SK-N-SH treated with all-trans-retinoic acid at 6 μM for 48 hours (cell line): ENCODE data around the gene SPCS2.

Source experiments
- ATAC-seq: fragments of 200-7000 bp; cut with Tn5 transposase; 3 replicates; pipeline ENCODE4 v1.9.1; 2020; ENCODE audit warnings: mild to moderate bottlenecking, moderate library complexity
- ARNTL ChIP-seq: fragments of 450-650 bp; formaldehyde crosslinking; IDR thresholded peaks from 2 replicates; pipeline ENCODE4 v1.5.0; 2020; ENCODE audit warnings: low read depth, mild to moderate bottlenecking, moderate library complexity, borderline replicate concordance
- BACH2 ChIP-seq: fragments of 250-450 bp; sonication (Bioruptor Pico); IDR thresholded peaks from 2 replicates; pipeline ENCODE4 v1.9.0; 2021; ENCODE audit warnings: mild to moderate bottlenecking, borderline replicate concordance
- CSDC2 ChIP-seq: fragments of 250-450 bp; sonication (Bioruptor Pico); IDR thresholded peaks from 2 replicates; pipeline ENCODE4 v1.5.0; 2020; ENCODE audit warnings: mild to moderate bottlenecking, moderate library complexity
- ESRRG ChIP-seq: fragments of 250-450 bp; sonication (Bioruptor Pico); IDR thresholded peaks from 2 replicates; pipeline ENCODE4 v1.6.1; 2021; ENCODE audit warnings: mild to moderate bottlenecking
- GLIS3 ChIP-seq: fragments of 250-450 bp; sonication (Bioruptor Pico); IDR thresholded peaks from 2 replicates; pipeline ENCODE4 v1.5.0; 2020; ENCODE audit warnings: mild to moderate bottlenecking, moderate library complexity
- ISL1 ChIP-seq: fragments of 250-450 bp; sonication (Bioruptor Pico); IDR thresholded peaks from 2 replicates; pipeline ENCODE4 v2.1.2; 2022; ENCODE audit warnings: mild to moderate bottlenecking, moderate library complexity
- OSR1 ChIP-seq: fragments of 250-450 bp; sonication (Bioruptor Pico); IDR thresholded peaks from 2 replicates; pipeline ENCODE4 v1.8.0; 2022; ENCODE audit warnings: moderate library complexity, mild to moderate bottlenecking, inconsistent platforms
- PPARA ChIP-seq: fragments of 250-450 bp; sonication (Bioruptor Pico); IDR thresholded peaks from 2 replicates; pipeline ENCODE4 v1.5.0; 2020; ENCODE audit warnings: mild to moderate bottlenecking, borderline replicate concordance
- RARB ChIP-seq: fragments of 250-450 bp; sonication (Bioruptor Pico); IDR thresholded peaks from 2 replicates; pipeline ENCODE4 v1.8.0; 2021; ENCODE audit warnings: mild to moderate bottlenecking, moderate library complexity
- SNAI2 ChIP-seq: fragments of 250-450 bp; sonication (Bioruptor Pico); IDR thresholded peaks from 2 replicates; pipeline ENCODE4 v1.5.0; 2020; ENCODE audit warnings: mild to moderate bottlenecking, moderate library complexity
- TCF4 ChIP-seq: fragments of 250-450 bp; sonication (Bioruptor Pico); IDR thresholded peaks from 2 replicates; pipeline ENCODE4 v1.8.0; 2021; ENCODE audit warnings: mild to moderate bottlenecking, moderate library complexity, borderline replicate concordance
- TOX ChIP-seq: fragments of 250-450 bp; sonication (Bioruptor Pico); IDR thresholded peaks from 2 replicates; pipeline ENCODE4 v1.8.0; 2021; ENCODE audit warnings: mild to moderate bottlenecking, moderate library complexity, borderline replicate concordance
- ZC3H10 ChIP-seq: fragments of 250-450 bp; sonication (Bioruptor Pico); IDR thresholded peaks from 2 replicates; pipeline ENCODE4 v1.5.1; 2021; ENCODE audit warnings: mild to moderate bottlenecking, moderate library complexity
- ZFP3 ChIP-seq: fragments of 250-450 bp; sonication (Bioruptor Pico); IDR thresholded peaks from 2 replicates; pipeline ENCODE4 v1.5.0; 2020; ENCODE audit warnings: mild to moderate bottlenecking, moderate library complexity
- ZFP30 ChIP-seq: fragments of 450-650 bp; formaldehyde crosslinking; IDR thresholded peaks from 2 replicates; pipeline ENCODE4 v1.5.0; 2022; ENCODE audit warnings: mild to moderate bottlenecking, moderate library complexity
- ZNF565 ChIP-seq: fragments of 450-650 bp; formaldehyde crosslinking; conservative IDR thresholded peaks from 2 replicates; pipeline ENCODE4 v1.5.0; 2020; ENCODE audit warnings: low read depth, mild to moderate bottlenecking, moderate library complexity
- ZNF70 ChIP-seq: fragments of 450-650 bp; formaldehyde crosslinking; IDR thresholded peaks from 2 replicates; pipeline ENCODE4 v1.5.0; 2020; ENCODE audit warnings: mild to moderate bottlenecking, moderate library complexity
- ZNF8 ChIP-seq: fragments of 450-650 bp; formaldehyde crosslinking; IDR thresholded peaks from 2 replicates; pipeline ENCODE4 v1.5.0; 2020; ENCODE audit warnings: mild to moderate bottlenecking, moderate library complexity
- TF ChIP-seq, protein P1 (sequence below): fragments of 250-450 bp; sonication (Bioruptor Pico); IDR thresholded peaks from 2 replicates; pipeline ENCODE4 v1.8.0; 2021; ENCODE audit warnings: low read depth, mild to moderate bottlenecking, moderate library complexity, borderline replicate concordance
- TF ChIP-seq, protein P2 (sequence below): fragments of 250-450 bp; sonication (Bioruptor Pico); IDR thresholded peaks from 2 replicates; pipeline ENCODE4 v1.8.0; 2020; ENCODE audit warnings: mild to moderate bottlenecking, moderate library complexity, borderline replicate concordance
- TF ChIP-seq, protein P3 (sequence below): fragments of 250-450 bp; sonication (Bioruptor Pico); IDR thresholded peaks from 2 replicates; pipeline ENCODE4 v1.5.1; 2021; ENCODE audit warnings: mild to moderate bottlenecking, moderate library complexity
- TF ChIP-seq, protein P4 (sequence below): fragments of 250-450 bp; sonication (Bioruptor Pico); IDR thresholded peaks from 2 replicates; pipeline ENCODE4 v1.5.1; 2020; ENCODE audit warnings: low read depth, mild to moderate bottlenecking, moderate library complexity
- TF ChIP-seq, protein P5 (sequence below): fragments of 250-450 bp; sonication (Bioruptor Pico); IDR thresholded peaks from 2 replicates; pipeline ENCODE4 v1.5.0; 2020; ENCODE audit warnings: mild to moderate bottlenecking, moderate library complexity

The SPCS2 gene

DNA sequence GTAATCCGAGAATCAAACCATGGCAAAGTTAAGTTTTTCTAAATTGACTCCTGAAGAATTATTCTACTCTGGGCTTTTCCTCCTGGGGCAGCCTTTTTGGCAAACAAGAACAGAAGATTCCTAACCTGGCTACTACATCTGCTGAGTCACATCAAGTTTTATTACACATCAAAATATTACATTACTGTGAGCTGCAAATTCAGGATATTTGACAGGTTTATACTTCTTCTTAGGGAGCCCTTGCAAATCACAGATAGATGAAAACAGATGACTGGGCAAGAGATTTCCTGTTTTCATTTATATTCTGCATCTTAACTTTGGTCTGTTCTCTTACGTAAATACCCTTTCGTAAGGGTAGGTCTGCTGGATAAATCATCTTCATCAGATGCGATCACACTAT lies 23.8 kb upstream of the SPCS2 start:
- ATAC-seq, result peak; percentile 30
- no peak for TF ChIP-seq TOX (CRISPR knock-in tag)
- TF ChIP-seq TCF4 (CRISPR knock-in tag), result no peak
- TF ChIP-seq ZNF565 (CRISPR knock-in tag), result no peak
- no peak for TF ChIP-seq ZC3H10 (CRISPR knock-in tag)
- TF ChIP-seq ZFP30, result no peak
- TF ChIP-seq ZNF70 (CRISPR knock-in tag), result no peak
- TF ChIP-seq CSDC2, result no peak
- TF ChIP-seq, protein P1, sequence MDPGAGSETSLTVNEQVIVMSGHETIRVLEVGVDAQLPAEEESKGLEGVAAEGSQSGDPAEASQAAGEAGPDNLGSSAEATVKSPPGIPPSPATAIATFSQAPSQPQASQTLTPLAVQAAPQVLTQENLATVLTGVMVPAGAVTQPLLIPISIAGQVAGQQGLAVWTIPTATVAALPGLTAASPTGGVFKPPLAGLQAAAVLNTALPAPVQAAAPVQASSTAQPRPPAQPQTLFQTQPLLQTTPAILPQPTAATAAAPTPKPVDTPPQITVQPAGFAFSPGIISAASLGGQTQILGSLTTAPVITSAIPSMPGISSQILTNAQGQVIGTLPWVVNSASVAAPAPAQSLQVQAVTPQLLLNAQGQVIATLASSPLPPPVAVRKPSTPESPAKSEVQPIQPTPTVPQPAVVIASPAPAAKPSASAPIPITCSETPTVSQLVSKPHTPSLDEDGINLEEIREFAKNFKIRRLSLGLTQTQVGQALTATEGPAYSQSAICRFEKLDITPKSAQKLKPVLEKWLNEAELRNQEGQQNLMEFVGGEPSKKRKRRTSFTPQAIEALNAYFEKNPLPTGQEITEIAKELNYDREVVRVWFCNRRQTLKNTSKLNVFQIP (CRISPR knock-in tag), result no peak
- no peak for TF ChIP-seq ZNF8
- TF ChIP-seq RARB (CRISPR knock-in tag), result no peak
- TF ChIP-seq SNAI2 (CRISPR knock-in tag), result no peak
- TF ChIP-seq ARNTL, result no peak
- no peak for TF ChIP-seq BACH2 (CRISPR knock-in tag)
- TF ChIP-seq PPARA, result no peak
- TF ChIP-seq, all 23 proteins: peak for 0

DNA sequence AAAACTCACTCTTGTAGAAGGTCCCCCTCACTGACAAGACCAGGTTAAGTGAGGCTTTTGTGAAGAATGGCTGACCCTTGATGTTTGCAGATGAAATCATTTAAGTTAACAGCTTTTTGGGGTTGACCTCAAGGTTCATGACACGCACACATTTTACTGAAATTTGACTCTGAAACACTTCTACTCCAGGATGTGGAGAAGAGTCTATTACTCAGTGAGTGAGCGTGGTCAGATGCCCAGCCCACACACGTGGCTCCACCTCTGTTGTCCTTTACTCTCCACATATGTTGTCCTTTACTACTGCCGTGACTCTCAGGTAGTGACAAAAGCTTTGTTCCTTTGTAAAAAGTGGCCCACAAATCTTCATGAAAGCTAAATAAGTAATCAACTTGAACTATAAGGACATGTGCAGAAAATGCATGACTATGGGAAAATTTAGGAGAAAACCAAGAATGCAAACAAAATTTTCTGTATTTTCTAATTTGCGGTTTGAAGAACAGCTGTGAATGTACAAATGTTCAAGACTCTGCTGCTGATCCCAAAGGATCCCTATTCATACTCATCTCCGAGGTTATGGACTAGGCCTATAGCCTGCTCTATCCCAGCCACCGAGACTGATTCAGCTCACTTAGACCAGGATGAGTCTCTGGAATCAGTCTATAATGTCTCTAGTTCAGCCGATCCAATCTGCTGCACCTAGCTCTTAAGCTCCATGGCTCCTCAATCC lies 22.6 kb upstream of the SPCS2 start:
- no peak for ATAC-seq
- TF ChIP-seq RARB (CRISPR knock-in tag) (no peak), ESRRG (CRISPR knock-in tag) (no peak), SNAI2 (CRISPR knock-in tag) (no peak), ZNF8 (no peak), ISL1 (no peak), ZFP30 (no peak), CSDC2 (no peak), TCF4 (CRISPR knock-in tag) (no peak), ARNTL (no peak), ZNF565 (CRISPR knock-in tag) (no peak), ZNF70 (CRISPR knock-in tag) (no peak), ZFP3 (CRISPR knock-in tag) (no peak)
- TF ChIP-seq, protein P1 (CRISPR knock-in tag), result no peak
- TF ChIP-seq, protein P2, sequence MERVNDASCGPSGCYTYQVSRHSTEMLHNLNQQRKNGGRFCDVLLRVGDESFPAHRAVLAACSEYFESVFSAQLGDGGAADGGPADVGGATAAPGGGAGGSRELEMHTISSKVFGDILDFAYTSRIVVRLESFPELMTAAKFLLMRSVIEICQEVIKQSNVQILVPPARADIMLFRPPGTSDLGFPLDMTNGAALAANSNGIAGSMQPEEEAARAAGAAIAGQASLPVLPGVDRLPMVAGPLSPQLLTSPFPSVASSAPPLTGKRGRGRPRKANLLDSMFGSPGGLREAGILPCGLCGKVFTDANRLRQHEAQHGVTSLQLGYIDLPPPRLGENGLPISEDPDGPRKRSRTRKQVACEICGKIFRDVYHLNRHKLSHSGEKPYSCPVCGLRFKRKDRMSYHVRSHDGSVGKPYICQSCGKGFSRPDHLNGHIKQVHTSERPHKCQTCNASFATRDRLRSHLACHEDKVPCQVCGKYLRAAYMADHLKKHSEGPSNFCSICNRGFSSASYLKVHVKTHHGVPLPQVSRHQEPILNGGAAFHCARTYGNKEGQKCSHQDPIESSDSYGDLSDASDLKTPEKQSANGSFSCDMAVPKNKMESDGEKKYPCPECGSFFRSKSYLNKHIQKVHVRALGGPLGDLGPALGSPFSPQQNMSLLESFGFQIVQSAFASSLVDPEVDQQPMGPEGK (CRISPR knock-in tag), result no peak
- TF ChIP-seq, protein P3, sequence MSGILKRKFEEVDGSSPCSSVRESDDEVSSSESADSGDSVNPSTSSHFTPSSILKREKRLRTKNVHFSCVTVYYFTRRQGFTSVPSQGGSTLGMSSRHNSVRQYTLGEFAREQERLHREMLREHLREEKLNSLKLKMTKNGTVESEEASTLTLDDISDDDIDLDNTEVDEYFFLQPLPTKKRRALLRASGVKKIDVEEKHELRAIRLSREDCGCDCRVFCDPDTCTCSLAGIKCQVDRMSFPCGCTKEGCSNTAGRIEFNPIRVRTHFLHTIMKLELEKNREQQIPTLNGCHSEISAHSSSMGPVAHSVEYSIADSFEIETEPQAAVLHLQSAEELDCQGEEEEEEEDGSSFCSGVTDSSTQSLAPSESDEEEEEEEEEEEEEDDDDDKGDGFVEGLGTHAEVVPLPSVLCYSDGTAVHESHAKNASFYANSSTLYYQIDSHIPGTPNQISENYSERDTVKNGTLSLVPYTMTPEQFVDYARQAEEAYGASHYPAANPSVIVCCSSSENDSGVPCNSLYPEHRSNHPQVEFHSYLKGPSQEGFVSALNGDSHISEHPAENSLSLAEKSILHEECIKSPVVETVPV (CRISPR knock-in tag), result no peak
- TF ChIP-seq, protein P4, sequence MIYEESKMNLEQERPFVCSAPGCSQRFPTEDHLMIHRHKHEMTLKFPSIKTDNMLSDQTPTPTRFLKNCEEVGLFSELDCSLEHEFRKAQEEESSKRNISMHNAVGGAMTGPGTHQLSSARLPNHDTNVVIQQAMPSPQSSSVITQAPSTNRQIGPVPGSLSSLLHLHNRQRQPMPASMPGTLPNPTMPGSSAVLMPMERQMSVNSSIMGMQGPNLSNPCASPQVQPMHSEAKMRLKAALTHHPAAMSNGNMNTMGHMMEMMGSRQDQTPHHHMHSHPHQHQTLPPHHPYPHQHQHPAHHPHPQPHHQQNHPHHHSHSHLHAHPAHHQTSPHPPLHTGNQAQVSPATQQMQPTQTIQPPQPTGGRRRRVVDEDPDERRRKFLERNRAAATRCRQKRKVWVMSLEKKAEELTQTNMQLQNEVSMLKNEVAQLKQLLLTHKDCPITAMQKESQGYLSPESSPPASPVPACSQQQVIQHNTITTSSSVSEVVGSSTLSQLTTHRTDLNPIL (CRISPR knock-in tag), result no peak

DNA sequence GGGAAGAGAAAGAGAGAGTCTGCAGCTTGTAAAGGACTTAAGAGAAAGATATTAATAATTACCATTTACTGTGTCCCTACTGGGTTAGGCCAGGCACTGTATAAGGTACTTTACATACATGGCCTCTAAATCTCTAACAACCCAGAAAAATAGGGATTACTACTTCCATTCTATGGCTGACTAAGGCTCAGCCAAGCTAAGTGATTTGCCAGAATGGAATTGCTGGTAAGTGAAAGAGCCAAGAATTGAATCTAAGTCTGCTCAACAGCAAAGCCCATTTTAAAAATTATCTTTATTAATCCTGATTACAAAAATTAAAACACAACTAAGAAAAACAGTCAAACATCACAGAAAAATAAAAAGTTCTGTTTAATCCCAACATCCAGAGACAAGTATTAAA lies 21.6 kb upstream of the SPCS2 start:
- ATAC-seq, result no peak
- TF ChIP-seq OSR1 (CRISPR knock-in tag), result no peak
- TF ChIP-seq BACH2 (CRISPR knock-in tag), result no peak
- TF ChIP-seq, protein P5, sequence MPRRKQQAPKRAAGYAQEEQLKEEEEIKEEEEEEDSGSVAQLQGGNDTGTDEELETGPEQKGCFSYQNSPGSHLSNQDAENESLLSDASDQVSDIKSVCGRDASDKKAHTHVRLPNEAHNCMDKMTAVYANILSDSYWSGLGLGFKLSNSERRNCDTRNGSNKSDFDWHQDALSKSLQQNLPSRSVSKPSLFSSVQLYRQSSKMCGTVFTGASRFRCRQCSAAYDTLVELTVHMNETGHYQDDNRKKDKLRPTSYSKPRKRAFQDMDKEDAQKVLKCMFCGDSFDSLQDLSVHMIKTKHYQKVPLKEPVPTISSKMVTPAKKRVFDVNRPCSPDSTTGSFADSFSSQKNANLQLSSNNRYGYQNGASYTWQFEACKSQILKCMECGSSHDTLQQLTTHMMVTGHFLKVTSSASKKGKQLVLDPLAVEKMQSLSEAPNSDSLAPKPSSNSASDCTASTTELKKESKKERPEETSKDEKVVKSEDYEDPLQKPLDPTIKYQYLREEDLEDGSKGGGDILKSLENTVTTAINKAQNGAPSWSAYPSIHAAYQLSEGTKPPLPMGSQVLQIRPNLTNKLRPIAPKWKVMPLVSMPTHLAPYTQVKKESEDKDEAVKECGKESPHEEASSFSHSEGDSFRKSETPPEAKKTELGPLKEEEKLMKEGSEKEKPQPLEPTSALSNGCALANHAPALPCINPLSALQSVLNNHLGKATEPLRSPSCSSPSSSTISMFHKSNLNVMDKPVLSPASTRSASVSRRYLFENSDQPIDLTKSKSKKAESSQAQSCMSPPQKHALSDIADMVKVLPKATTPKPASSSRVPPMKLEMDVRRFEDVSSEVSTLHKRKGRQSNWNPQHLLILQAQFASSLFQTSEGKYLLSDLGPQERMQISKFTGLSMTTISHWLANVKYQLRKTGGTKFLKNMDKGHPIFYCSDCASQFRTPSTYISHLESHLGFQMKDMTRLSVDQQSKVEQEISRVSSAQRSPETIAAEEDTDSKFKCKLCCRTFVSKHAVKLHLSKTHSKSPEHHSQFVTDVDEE, result no peak
- TF ChIP-seq ZNF565 (CRISPR knock-in tag), result no peak
- TF ChIP-seq TCF4 (CRISPR knock-in tag), result no peak
- TF ChIP-seq TOX (CRISPR knock-in tag), result no peak
- TF ChIP-seq ZC3H10 (CRISPR knock-in tag), result no peak
- TF ChIP-seq ARNTL, result no peak
- TF ChIP-seq, protein P4 (CRISPR knock-in tag), result no peak
- TF ChIP-seq ZFP3 (CRISPR knock-in tag), result no peak
- no peak for TF ChIP-seq GLIS3 (CRISPR knock-in tag)
- no peak for TF ChIP-seq ZNF70 (CRISPR knock-in tag)
- TF ChIP-seq CSDC2, result no peak
- TF ChIP-seq ZFP30, result no peak
- TF ChIP-seq SNAI2 (CRISPR knock-in tag), result no peak
